NOMO-1 treated with dmso at 0.1 percent for 144 hours (cell line): ENCODE results near the gene IL1RN.

Experiments
- DNase-seq: peaks from one replicate; lab custom pipeline; 2025; ENCODE audit not compliant: unreplicated experiment; lab: John Stamatoyannopoulos, UW

IL1RN gene

DNA sequence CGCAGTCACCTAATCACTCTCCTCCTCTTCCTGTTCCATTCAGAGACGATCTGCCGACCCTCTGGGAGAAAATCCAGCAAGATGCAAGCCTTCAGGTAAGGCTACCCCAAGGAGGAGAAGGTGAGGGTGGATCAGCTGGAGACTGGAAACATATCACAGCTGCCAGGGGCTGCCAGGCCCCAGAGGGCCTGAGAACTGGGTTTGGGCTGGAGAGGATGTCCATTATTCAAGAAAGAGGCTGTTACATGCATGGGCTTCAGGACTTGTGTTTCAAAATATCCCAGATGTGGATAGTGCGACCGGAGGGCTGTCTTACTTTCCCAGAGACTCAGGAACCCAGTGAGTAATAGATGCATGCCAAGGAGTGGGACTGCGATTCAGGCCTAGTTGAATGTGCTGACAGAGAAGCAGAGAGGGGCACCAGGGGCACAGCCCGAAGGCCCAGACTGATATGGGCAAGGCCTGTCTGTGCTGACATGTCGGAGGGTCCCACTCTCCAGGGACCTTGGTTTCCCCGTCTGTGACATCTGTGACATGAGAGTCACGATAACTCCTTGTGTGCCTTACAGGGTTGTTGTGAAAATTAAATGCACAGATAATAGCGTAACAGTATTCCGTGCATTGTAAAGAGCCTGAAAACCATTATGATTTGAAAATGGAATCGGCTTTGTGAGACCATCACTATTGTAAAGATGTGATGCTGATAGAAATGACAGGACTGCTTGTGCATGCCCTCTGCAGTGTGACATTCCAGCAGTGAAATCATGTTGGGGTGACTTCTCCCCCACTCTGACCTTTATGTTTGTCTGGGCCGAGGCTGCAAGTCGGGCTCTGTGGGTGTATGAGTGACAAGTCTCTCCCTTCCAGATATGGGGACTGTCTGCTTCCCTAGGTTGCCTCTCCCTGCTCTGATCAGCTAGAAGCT, 510 bp downstream of the IL1RN start:
- DNase-seq: no peak

DNA sequence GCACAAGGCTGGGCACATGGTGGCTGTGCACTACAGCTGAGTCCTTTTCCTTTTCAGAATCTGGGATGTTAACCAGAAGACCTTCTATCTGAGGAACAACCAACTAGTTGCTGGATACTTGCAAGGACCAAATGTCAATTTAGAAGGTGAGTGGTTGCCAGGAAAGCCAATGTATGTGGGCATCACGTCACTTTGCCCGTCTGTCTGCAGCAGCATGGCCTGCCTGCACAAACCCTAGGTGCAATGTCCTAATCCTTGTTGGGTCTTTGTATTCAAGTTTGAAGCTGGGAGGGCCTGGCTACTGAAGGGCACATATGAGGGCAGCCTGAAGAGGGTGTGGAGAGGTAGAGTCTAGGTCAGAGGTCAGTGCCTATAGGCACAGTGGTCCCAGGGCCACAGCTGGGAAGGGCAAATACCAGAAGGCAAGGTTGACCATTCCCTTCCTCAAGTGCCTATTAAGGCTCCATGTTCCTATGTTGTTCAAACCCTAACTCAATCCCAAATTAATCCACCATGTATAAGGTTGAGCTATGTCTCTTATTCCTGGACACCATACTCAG, 2.2 kb downstream of the IL1RN start:
- DNase-seq: no peak

GRCh38 chr2:113131352-113132185, 4.2 kb downstream of the IL1RN start:
- no peak for DNase-seq

DNA sequence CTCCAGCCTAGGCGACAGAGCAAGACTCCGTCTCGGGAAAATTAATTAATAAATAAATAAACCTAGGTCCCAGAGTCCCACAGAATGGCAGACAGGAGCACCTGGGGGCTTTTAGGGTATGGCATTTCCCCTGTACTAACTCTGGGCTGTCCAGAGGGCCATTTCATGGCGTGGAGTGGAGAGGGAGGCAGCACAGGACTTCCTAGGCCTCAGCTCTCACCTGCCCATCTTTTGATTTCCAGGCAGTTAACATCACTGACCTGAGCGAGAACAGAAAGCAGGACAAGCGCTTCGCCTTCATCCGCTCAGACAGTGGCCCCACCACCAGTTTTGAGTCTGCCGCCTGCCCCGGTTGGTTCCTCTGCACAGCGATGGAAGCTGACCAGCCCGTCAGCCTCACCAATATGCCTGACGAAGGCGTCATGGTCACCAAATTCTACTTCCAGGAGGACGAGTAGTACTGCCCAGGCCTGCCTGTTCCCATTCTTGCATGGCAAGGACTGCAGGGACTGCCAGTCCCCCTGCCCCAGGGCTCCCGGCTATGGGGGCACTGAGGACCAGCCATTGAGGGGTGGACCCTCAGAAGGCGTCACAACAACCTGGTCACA, 5.1 kb downstream of the IL1RN start:
- DNase-seq: no peak

DNA sequence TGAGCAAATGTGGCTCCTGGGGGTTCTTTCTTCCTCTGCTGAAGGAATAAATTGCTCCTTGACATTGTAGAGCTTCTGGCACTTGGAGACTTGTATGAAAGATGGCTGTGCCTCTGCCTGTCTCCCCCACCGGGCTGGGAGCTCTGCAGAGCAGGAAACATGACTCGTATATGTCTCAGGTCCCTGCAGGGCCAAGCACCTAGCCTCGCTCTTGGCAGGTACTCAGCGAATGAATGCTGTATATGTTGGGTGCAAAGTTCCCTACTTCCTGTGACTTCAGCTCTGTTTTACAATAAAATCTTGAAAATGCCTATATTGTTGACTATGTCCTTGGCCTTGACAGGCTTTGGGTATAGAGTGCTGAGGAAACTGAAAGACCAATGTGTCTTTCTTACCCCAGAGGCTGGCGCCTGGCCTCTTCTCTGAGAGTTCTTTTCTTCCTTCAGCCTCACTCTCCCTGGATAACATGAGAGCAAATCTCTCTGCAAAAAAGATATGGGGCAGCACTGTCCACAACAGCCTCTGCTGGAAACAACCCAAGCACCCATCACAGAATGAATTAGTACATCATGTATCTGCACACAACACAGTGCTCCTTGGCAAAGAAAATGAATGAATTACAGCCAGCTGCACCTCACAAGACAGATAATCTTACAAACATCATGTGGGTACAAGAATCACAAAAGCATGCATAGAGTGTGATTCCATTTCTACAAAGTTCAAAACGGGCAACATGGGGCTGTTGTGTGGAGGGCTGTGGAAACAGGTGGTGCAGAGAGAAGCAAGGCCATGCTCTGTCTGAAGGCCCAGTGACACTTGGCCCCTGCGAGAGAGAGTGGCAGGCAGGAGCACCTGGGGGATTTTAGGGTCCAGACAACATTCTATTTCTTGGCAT, 6.6 kb downstream of the IL1RN start:
- DNase-seq: no peak

DNA sequence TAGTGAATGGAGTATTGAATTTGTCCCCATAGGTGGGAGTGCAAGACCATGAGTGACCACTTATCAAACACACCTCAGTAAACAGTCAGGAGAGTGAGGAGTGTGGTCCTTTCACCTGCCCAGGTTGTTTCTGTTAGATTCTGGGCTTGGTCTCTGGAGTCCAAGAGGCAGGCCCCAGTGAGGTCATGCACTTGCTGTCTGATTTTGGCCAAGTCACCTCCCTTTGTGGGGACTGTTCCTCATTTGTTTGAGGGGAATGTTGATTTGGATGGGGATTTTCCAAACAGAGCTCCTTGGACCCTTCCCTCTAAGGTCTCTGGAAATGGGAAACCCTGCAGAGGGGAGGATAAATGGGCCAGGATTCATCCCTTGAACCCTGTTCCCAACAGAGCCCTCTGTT, 7.3 kb downstream of the IL1RN start:
- no peak for DNase-seq

DNA sequence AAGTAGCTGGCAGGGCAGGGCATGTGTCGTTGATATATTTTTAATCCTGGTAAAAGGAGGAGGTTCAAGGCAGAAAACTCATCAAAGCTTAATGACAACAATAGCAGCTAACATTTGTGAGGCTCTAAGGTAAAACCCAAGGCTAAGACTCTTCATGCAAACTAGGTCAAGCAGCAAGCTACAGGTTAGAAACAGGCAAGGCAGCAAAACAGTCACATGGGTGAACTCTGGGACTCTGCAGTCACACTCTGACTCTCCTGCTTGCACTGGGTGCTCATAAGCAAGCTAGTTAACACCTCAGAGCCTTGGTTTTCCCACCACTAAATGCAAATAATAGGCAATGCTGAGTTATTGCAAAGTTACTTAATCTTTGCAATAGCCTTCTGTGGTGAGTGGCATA, 7.9 kb downstream of the IL1RN start:
- DNase-seq: no peak

DNA sequence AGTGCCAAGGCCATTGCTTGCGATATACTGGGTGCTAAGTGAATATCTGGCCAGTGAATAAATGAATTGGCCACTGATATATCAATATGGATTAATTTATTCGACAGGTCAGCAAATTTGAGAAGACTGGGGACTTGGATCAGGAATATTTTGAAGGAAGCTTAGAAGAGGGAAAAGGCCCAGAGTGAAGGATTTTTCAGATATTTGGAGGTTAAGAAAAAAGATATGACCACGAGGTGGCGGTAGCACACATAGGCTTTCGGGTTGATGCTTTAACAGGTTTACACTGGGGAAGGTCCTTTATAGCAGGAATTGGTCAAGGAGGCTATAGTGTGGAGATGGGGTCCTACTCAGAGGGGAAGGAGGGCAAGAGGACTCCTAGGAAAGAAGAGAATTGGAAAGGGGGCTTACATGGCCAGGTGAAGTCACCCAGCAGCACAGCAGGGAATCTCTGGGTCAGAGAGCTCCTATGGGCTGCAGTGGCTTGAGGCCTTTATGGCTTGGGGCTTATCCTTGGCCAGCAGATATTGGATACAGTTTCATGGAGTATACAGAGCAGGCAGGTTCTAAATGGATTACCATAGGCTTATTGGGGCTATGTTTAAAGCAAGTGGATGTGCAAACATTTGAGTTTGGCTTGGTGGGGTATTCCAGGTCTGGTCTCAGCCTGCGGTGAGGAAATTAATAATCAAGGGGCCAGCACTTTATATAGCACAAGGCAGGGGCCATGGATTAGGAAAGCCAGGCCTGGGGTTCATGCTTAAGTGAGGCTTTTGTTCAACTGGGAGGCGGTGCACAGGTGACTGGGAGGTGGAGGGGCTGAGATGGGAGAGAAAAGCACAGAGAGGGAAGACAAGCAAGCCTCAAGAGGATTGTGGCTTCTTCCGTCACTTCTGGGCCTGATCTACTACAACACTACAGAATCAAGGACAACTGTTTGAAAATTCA, 9.7 kb downstream of the IL1RN start:
- DNase-seq: no peak

DNA sequence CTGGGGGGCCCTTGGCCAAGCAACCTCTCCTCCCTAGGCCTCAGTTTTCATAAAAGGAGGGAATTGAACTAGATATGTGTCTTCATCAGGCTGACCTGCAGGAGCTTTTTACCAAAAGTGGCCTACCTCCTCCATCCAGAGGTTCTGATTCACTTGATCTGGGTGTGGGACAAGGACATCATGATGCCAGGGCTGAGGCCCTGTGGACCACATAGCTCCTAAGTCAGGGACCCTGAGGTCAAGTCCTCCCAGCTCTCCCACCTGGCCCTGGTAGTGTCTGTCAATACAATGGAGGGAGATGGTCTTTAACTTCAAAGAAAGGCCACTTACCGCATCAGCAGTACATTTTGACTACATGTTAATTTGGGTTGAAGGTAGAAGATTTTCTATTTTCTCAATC, 10.4 kb downstream of the IL1RN start:
- no peak for DNase-seq

- DNase-seq: peak; percentile 17
Observed at GRCh38 chr2:113138428-113139322, 11.3 kb downstream of the IL1RN start.

DNA sequence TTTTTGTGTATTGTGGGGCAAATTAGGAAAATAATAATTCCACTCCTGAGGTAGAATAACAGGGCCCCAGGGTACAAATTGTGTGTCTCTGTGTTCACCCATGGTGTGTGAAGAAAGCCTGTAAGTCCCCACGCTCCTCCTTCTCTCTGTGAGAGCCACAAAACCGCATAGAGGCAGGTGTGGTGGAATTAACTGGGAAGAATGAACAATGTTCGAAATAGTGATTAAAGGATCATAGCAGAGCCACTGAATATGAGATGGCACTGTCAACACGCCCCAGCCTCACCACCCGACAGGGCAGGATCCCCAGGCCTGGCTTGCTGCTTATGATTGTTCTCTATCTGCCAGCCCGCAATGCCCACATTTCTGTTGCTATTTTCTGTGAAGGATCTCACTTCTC, 14.1 kb downstream of the IL1RN start:
- DNase-seq: no peak

DNA sequence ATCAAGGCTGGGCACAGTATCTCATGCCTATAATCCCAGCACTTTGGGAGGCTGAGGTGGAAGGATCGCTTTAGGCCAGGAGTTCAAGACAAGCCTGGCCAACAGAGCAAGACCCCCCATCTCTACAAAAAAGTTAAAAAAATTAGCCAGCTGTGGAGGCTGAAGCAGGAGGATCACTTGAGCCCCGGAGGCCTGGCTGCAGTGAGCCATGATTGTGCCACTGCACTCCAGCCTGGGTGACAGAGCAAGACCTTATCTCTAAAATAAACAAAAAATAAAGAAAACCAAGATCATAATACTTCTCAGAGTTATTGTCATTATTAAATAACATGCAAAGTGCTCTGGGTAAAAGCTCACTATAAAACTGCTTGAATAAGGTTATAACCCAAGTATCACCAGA, 14.9 kb downstream of the IL1RN start:
- no peak for DNase-seq

DNA sequence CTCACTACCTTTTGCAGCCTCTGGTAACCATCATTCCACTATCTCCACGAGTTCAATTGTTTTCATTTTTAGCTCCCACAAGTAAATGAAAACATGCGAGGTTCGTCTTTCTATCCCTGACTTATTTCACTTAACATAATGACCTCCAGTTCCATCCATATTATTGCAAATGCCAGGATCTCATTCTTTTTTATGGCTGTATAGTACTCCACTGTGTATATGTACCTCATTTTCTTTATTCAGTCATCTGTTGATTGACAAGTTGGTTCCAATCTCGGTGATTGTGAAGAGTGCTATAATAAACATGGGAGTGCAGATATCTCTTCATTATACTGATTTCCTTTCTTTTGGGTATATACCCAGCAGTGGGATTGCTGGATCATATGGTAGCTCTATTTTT, 16.9 kb downstream of the IL1RN start:
- no peak for DNase-seq

DNA sequence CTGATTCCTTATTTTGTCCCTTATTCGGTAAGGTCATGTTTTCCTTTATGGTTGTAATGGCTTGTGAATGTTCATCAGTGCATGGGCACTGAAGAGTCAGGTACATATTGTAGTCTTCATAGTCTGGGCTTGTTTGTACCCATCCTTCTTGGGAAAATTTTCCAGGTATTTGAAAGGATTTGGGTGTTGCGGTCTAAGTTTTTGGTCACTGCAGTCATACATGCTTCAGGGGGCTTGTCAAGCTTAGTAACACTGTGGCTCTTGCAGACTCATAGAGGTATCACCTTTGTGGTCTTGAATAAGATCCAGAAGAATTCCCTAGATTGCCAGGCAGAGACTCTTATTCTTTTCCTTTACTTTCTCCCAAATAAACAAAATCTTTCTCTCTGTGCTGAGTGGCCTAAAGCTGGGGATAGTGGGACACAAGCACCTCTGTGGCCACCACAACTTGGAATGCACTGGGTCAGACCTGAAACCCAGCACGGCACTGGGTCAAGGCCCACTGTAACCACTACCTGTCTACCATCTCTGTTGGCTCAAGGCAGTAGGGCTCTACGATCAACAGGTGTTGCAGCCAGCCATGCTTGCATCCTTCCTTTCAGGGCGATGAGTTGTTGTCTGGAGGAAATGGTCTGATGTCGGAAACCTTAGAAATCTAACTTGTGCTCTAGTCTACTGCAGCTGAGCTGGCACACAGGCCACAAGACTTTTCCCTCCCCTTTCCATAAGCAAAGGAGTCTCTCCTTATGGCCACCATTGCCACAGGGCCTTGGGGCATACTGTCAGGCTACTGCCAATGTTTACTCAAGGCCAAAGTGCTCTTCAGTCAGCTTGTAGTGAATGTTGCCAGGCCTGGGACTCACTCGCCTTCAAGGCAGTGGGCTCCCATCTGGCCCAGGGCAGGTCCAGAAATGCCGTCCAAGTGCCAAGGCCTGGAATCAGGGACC, 21.5 kb downstream of the IL1RN start:
- DNase-seq: no peak

DNA sequence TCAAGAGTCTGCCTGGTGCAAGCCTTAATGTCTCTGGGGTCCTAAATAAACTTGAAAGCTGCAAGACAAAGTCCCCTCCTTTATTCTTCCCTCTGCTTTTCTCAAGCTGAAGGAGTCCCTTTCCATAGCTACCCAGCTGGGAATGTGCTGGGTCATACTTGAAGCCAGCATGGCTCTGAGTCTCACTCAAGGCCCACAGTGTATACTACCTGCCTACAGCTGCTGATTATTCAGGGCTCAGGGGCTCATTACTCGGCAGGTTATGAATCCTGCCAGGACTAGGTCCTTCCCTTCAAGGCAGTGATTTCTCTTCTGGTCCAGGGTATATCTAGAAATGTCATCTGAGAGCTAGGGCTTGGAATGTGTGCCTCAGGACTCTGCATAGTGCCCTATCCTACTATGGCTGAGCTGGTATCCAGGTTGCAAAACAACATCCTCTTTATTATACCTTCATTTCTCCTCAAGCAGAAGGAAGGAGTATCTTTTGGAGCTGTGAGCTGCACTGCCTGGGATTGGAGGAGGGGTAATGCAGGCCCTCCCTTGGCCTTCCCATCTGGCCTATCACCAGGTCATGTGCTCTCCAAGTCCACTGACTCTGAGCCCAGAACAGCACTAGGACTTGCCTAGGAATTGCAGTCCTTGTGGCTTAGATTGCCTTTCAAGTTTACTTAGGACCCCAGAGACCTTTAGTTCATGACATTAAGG, 22.3 kb downstream of the IL1RN start:
- DNase-seq: no peak

- DNase-seq: no peak
Observed at GRCh38 chr2:113150258-113150601, 22.8 kb downstream of the IL1RN start.

- DNase-seq: no peak
Observed at GRCh38 chr2:113155331-113155730, 27.9 kb downstream of the IL1RN start.
